ENCODE data around the gene DYSF.
A peak's percentile ranks its signal among the peaks of the same experiment; 100 is the strongest.
"Not testable (repeated sequence)": the region's sequence is repeated elsewhere in the genome, so short reads cannot be mapped to it uniquely, and the experiment has no call there.

DYSF gene

DNA sequence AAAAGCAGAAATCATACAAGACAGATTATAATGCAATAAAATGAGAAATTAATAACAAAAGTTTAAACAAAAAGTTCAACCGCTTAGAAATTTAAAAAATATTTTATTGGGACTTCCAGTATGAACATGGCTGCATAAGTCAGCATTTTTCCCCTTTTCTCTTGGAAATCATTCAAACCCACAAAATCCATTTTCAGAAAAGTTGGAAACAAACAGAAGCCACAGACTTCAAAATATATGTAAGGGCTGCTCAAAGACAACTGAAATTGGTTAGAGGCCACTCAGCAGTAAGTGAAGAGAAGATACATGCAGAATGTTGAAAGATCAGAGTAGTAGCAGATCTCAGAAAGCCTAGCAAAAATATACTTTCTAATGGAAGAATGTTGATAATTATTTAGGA, 194.0 kb downstream of the DYSF start:
- no peak for DNase-seq (ENCODE audit: low spot score)

GRCh38 chr2:71655498-71655897, 202.1 kb downstream of the DYSF start:
- DNase-seq (ENCODE audit: low spot score): no peak

DNA sequence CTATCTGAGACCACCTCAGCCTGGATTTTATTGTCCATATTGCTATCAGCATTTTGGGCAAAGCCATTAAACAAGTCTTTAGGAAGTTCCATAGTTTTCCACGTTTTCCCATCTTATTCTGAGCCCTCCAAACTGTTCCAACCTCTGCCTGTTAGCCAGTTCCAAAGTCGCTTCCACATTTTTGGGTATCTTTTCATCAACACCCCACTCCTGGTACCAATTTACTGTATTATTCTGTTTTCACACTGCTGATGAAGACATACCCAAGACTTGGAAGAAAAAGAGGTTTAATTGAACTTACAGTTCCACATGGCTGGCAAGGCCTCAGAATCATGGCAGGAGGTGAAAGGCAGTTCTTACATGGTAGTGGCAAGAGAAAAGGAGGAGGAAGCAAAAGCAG, 204.9 kb downstream of the DYSF start:
- DNase-seq (ENCODE audit: low spot score): not testable (repeated sequence)

GRCh38 chr2:71658771-71659170, 205.4 kb downstream of the DYSF start:
- DNase-seq (ENCODE audit: low spot score): no peak

DNA sequence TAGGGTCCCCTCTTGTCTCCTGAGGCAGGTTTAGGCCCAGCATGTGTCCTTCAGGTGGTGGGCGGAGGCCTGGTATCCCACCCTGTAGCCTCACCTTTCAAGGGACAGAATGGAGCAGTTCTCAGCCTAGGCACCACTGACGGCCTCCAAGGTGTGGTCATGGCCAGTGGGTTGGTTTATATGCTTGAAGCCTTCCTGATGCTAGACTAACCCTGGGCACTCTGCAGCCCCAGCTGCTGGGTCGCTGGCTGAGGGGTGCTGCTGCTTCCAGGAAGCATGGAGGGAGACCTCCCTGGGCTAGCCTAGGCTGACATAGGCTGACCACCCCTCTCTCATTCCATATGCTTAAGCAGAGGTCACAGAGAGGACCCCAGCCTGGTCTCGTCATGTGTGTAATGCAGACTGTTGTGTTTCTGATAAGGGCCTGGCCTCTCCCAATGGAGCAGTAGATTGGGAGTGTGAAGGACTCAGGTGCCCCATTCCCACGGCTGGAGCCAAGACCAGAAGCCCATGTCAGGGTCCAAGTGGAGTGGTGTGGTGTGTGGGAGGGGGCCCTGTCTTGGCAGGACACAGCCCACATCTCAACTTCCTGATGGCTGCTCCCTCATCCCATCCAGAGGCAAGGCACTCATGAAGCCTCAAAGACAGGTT, 206.6 kb downstream of the DYSF start:
- DNase-seq (ENCODE audit: low spot score): no peak

GRCh38 chr2:71661782-71662181, 208.4 kb downstream of the DYSF start:
- DNase-seq (ENCODE audit: low spot score): no peak

GRCh38 chr2:71662665-71663394, 209.5 kb downstream of the DYSF start:
- no peak for DNase-seq (ENCODE audit: low spot score)

DNA sequence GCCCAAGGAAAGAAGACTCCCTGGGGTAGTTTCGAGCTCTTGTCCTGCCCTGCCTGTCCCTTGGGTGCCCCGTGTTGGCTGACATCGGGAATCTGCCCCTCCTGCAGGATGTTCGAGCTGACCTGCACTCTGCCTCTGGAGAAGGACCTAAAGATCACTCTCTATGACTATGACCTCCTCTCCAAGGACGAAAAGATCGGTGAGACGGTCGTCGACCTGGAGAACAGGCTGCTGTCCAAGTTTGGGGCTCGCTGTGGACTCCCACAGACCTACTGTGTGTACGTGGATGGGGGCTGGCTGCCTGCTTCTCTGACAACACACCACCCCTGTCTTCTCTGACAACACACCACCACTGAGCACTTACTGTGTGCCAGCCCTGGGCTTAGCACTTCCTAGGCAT, 210.8 kb downstream of the DYSF start:
- no peak for DNase-seq (ENCODE audit: low spot score)

- peak; percentile 14 for DNase-seq (ENCODE audit: low spot score)
Observed at GRCh38 chr2:71665168-71666093, 212.1 kb downstream of the DYSF start.

DNA sequence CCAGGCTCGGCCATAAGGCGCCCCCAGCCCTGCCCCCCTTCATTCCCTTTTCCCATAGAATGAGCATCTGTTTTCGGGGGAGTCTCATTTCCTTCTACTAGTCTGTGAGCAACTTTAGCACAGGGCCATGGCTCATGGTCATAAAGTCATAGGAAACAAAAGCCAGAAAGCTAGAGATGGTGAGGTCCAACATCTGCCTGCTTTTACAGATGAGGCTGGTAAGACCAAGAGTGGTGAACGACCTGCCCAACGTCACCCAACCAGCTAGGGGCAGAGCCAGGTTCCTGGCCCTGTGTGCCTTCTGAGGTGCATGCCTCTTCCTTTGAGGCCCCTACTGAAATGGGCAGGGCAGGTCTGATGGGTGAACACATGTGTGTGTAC, 212.7 kb downstream of the DYSF start:
- no peak for DNase-seq (ENCODE audit: low spot score)

- DNase-seq (ENCODE audit: low spot score): no peak
Observed at GRCh38 chr2:71667256-71668182, 214.2 kb downstream of the DYSF start.

DNA sequence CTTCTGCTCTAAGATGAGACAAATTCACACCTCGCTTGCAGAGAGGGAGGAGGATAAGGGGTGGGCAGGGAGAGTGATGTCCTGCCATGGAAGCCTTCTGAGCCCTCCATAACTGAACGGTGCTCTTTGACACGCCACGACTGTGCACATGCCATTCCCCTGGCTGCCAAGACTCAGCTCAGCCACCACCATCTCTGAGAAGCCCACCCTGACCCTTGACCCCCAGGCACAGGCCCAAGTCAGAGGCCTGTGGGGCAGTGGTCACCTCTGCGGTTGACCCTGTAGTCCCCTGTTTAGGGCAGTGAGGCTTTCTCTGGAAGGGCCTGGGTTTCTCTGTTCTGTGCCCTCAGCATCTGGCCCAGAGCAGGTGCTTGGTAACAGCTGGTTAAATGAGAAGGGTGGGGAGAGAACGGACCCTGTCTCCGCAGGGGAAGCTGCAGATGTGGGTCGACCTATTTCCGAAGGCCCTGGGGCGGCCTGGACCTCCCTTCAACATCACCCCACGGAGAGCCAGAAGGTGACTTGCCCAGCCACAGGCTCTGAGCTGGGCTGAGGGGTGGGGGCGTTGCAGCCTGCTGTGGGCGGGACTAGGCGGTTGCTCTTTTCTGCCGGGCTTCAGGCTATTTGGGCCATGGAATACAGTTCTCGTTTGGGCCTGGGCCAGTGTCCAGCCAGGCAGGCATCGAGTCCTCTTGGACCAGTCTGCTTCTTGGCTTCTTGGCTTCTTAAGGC, 215.1 kb downstream of the DYSF start:
- no peak for DNase-seq (ENCODE audit: low spot score)

GRCh38 chr2:71669058-71669456, 215.7 kb downstream of the DYSF start:
- DNase-seq (ENCODE audit: low spot score): no peak

DNA sequence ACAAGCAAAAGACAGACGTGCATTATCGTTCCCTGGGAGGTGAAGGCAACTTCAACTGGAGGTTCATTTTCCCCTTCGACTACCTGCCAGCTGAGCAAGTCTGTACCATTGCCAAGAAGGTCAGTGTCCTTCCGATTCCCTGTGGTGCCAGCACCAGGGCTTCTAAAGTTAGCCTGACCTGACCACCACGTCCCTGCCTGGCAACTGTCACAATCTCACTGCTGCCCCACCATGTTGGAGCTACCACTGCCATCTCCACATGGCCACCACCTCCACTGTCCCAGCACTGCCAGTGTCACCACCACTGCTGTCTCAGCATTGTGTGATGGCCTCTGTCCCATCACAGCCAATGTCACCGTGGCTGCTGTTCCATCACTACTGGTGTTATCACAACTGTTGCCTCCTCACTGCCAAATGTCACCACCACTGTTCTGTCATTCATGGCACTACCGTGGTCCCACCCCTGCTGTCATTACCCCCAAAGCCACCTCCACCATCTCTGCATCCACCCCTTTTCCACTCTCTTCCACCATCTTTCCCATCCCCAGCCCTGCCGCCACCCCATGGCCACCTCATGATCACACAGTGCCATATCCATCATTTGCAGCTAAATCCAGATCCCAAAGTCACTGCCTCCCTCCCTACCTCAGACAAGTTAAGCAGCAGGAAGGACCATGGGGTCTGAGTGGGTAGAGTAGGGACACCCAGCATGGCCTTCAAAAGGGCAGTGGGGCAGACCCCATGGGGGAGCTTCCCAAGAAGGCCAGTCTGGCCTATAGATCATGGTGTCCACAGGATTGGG, 216.5 kb downstream of the DYSF start:
- peak; percentile 2 for DNase-seq (ENCODE audit: low spot score)

DNA sequence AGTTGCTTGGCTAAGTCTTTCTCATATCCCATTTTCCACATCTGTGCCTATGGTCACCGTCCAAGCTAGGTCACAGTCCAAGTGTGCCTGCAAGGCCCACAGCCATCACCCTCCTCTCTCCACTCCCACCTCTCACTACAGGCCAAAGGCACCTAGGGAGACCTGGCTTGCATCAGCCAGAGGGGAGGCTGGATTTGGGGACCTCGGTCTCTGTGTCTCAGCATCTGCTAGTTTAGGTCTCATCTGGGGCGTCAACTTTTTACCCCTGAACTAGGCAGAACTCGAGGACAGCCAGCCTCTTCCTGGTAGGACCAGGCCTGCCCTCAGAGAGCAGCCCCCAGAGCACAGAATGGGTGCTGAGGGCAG, 217.1 kb downstream of the DYSF start:
- DNase-seq (ENCODE audit: low spot score): no peak

DNA sequence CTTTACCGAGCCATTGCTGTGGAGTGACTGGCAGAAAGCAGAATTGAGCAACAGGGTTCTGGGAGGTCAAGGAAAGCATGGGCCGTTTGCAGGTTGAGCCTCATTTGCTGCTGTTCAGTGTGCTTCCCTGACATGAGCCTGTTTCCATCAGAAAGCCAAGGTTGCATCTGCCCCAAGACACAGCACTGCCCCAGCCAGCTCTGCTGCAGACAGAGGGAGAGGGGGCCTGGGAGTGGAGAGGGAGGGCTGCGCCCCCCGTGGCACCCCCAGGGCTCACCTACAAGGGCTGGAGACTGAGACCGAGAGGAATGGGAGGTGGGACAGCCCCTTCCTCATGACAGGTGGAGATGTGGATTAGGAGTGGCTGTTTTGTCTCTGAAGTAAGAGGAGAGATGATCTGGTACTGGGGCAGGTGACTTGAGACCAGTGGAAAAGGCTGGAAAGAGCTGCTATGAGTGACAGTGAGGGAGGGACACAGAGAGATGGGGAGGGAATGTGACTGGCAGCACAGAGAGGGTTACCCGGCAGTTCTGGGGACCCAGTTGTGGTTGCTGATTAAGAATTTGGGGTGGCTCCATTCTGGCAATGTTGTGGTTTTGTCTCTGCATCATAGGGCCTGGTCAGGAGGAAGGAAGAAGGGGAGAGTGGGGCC, 218.0 kb downstream of the DYSF start:
- DNase-seq (ENCODE audit: low spot score): no peak

DNA sequence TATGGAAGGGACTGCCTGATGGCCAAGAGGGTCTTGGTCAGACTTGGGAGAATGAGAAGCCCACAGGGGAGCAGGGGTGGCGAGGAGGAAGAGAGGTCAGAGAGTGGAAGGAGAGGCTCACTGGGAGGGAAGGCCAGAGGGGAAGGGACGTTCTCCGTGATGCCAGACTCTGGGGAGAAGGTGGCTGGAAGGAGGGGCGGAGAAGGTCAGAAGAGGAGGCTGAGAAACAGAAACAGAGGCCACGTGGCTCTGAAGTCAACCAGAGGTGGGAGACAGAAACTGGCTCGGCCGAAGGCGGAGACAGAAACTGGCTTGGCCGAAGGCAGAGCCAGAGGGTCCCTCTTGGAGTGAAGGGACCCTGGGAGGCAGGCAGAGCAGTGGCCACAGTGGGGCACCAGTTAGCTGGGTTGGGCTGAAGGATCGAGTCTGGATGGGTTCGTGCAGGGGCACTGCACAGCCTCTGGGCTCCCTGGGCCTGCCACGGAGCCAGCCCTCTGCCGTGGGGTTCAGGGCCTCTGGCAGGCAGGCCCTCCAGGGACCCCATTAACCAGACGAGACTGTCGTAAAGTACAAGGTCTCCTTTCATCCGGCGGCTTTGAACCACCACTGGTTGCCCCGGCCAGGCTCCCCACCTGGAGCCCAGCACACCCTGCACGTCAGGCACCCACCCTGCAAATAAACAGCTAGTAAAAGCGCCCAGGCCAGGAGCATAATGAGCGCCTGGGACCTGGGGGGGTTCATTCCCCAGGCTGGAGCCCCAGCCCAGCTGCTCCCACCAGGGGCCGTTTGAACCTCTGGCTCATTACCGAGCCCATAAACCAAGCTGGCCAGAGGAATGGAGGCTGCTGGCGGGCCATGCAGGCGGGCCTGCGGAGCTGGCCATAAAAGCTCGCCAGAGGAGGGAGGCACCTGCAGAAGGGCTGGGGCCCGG, 218.8 kb downstream of the DYSF start:
- DNase-seq (ENCODE audit: low spot score): no peak
